Measurements from ENCODE around the gene INTU. TPM values are rescaled to one million over a fixed set of nuclear protein-coding genes. Genes with fewer than 3 reads are reported as not detected.

The INTU gene
- total RNA-seq (2022; extraction: Qiagen RNA extraction; ENCODE audit: low read depth) = 0.68 to 1.5 TPM (median 1.4 TPM) in 5 replicates

GRCh38 chr4:127632420-127633403, at the start of gene INTU:
INTU (plus strand) TSS chr4:127632957; CDS start chr4:127633035, 78 bp downstream.

DNA sequence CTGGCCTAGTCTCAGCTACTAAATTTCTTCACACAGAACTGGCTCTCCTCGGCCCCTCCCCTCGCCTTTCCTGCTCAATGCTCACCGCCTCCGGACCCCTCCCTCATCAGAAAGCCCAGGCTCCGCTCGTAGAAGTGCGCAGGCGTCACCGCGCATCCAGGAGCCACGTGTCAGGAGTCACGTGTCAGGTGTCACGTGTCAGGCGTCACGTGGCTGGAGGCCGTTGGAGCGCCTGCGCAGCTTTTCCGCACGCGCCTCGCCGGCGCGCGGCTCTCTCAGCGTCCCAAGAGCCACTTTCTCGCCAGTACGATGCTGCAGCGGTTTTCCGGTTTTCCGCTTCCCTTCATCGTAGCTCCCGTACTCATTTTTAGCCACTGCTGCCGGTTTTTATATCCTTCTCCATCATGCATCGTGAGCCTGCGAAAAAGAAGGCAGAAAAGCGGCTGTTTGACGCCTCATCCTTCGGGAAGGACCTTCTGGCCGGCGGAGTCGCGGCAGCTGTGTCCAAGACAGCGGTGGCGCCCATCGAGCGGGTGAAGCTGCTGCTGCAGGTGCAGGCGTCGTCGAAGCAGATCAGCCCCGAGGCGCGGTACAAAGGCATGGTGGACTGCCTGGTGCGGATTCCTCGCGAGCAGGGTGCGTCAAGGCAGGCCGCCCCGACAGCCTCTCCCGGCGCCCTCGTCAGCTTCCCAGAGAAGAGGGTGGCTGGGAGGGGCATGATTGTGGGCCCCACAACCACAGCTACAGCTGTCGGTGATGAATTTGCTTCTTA, 97.6 kb downstream of the INTU start, which contains the start of gene SLC25A31:
SLC25A31 (plus strand) TSS at position 259 of the 772 bp plus-strand sequence; CDS start at position 405, 146 bp downstream.

Other genes starting within 250 kb of the INTU start
- not detected in 5 replicates for gene SLC25A31, start 97.4 kb downstream of the INTU start, total RNA-seq (2022; extraction: Qiagen RNA extraction; ENCODE audit: low read depth)
- gene HSPA4L, start 149.4 kb downstream of the INTU start, total RNA-seq (2022; extraction: Qiagen RNA extraction; ENCODE audit: low read depth) = 9.6 to 10.8 TPM (median 10.0 TPM) in 5 replicates
- gene PLK4, start 247.9 kb downstream of the INTU start, total RNA-seq (2022; extraction: Qiagen RNA extraction; ENCODE audit: low read depth) = 16.2 to 19.9 TPM (median 17.3 TPM) in 5 replicates